Glomerular visceral epithelial cell (primary cell): ENCODE results near the gene PPM1L.
"Not testable (repeated sequence)": the region's sequence is repeated elsewhere in the genome, so short reads cannot be mapped to it uniquely, and the experiment has no call there.

ENCODE experiments used
- DNase-seq: peaks from one replicate; pipeline ENCODE4 v3.0.0-alpha.2; 2016; ENCODE audit errors: extremely low spot score

The PPM1L gene

DNA sequence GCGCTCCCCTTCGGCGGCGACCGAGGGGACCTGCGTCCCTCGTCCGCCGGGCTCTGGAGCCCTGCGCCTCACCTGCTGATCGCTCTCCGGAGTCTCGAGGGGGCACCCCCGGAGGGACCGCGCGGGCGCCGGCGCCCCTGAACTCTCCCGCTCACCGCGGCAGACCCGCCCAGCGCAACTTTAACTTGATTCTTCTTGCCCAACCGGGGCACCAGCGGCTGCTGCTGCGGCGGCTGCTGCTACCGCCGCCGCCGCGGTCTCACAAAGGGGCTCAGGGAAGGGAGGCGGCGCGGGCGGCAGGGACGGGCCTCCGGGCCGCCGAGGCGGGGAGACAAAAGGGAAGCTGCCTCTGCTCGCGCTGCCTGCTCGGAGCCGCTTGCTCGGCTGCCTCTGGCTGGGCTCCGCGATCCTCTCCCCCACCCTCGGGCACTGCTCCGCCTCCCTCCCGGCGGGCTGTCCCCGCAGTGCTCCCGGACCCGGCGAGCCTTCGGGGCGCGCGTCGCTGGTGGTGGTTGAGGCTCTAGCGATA lies at the start of gene PPM1L:
Gene PPM1L (plus strand): TSS at position 456 of the 529 bp plus-strand sequence.
- DNase-seq, result peak; percentile 49

GRCh38 chr3:160707187-160707794 lies 48.7 kb upstream of the PPM1L start:
- DNase-seq, result peak; percentile 20

GRCh38 chr3:160709477-160710182 lies 46.4 kb upstream of the PPM1L start:
- no peak for DNase-seq

- DNase-seq, result not testable (repeated sequence)
Measured at GRCh38 chr3:160713144-160713543, 42.9 kb upstream of the PPM1L start.

GRCh38 chr3:160719710-160720109 lies 36.3 kb upstream of the PPM1L start:
- DNase-seq, result no peak

- no peak for DNase-seq
Measured at GRCh38 chr3:160720123-160720746, 35.8 kb upstream of the PPM1L start.

DNA sequence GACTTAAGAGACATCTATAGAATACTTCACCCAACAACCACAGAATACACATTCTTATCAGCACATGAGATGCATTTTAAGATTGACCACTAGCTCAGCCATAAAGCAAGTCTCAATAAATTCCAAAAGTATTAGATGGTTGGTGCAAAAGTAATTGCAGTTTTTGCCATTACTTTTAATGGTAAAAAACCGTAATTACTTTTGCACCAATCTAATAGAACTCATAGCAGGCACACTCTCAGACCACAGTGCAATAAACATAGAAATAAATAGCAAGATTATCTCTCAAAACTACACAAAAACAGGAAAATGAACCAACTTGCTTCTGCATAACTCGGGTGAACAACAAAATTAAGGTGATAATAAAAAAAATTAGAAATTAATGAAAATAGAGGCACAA lies 33.7 kb upstream of the PPM1L start:
- DNase-seq, result no peak

GRCh38 chr3:160725338-160725737 lies 30.7 kb upstream of the PPM1L start:
- no peak for DNase-seq

DNA sequence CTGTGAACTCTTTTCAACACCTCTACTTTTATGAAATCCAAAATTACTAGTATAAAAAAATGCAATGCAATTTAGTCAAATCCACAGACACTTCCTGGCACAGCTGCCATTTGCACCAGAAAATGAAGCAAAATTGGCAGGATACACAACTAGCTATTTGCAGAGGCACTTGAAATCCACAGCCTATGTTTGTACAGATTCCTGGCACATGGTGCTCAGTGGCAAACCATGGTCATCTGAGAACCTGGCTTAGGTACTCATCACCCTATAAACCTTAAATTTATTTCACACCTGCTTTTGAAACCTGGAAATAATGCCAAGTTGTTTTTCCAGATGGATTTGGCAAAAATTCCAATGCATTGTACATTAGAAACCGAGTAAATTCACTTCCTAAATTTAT lies 20.2 kb upstream of the PPM1L start:
- no peak for DNase-seq

- DNase-seq, result no peak
Measured at GRCh38 chr3:160738048-160738447, 18.0 kb upstream of the PPM1L start.

DNA sequence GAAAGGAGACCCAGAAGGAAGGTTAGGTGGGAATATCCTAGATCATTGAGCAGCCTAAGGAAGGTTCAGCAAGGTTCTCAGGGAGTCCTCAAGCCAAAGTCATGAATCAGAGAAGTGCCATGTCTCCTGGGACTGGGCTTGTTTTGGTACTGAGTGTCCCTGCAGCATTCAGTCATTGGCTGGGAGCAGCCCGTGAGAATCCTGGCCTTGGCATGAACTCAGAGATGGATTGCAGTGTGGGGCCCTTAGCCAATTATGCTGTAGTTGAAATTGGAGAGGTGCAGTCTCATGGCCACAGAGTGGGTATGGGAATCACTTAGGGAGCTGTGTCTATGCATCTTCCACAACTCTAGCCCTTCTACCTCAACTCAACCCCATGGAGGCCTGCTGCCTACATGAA lies 17.0 kb upstream of the PPM1L start:
- DNase-seq, result no peak

GRCh38 chr3:160746976-160747375 lies 9.1 kb upstream of the PPM1L start:
- DNase-seq, result no peak

DNA sequence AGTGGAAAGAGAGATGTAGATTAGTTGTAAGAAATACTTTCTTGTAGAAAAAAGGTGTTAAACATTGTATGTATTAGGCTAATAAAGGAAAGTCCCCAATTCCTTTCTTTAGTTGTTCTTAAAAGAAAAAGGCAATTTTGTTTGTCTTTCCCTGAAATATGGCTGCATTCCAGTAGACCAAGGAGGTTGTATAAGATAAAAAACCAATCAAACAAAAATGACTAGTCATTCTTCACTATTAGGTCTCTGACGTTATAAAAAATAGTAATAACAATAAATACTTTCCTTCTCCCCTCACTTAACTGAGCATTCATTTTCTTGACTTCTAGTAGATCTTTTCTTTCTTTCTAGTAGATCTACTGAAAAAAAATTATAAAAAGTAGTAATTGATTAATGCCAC lies 8.6 kb upstream of the PPM1L start:
- no peak for DNase-seq

GRCh38 chr3:160748231-160748630 lies 7.8 kb upstream of the PPM1L start:
- no peak for DNase-seq

DNA sequence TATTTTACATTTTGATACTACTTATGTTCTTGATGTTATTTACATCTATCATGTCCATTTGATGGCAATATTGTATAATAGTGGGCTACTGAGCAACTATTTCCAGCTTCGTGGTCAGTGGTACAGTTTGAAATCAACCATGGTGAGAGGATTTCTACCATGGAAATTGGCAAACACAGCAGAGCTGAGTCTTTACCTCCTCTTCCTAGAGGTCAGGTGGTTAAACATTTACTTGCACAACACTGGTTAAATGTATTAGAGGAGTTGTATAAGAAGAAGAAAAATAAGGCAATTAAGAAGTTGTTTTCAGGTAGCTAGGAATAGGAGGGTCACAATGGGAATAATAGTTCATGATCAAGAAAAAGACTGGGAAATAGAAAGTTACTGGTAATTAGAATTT lies 7.2 kb upstream of the PPM1L start:
- no peak for DNase-seq

GRCh38 chr3:160753953-160754352 lies 2.1 kb upstream of the PPM1L start:
- no peak for DNase-seq

- peak; percentile 21 for DNase-seq
Measured at GRCh38 chr3:160754371-160754854, 1.6 kb upstream of the PPM1L start.

GRCh38 chr3:160754855-160755747 lies 930 bp upstream of the PPM1L start:
- peak; percentile 90 for DNase-seq

DNA sequence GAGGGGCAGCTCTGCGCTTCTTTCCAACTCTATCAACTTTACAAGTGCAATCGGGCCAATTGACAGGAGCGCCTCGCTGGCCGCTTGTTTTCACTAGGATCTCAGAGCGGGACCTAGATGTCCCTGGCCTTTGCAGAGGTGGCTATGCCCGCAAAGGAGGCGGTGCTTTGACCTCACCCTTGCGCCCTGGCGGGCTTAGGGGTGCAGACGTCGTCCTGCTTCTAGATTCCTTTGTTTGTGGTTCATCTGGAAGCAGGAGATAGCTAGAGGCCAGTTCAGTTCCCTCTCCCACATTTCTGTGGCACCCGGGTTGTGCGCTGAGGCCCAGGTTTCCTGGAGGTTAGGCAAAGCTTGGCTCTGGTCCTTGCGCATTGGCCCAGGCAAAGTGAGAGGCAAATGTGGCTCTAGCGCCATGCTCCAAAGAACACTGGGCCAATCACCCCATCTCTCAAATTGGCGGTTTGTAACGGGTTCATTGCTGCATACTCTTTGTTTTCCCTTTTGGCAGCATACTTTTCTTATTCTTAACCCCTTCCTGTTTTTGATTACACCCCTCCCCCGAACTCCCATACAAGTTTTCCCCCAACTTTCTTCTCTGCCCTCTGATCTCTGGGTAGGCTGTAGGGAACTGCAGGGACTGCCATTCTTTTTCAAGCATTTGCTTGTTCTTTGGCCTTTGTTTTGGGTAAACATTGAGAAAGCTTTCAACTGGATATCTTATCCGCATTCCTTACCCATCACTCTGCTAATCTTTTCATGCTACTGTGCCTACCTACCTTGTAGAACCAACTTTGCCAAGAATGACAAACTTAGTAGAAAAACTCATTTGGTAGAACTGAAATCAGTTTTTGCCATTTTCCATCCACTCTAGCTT lies 1.4 kb downstream of the PPM1L start:
- DNase-seq, result no peak

DNA sequence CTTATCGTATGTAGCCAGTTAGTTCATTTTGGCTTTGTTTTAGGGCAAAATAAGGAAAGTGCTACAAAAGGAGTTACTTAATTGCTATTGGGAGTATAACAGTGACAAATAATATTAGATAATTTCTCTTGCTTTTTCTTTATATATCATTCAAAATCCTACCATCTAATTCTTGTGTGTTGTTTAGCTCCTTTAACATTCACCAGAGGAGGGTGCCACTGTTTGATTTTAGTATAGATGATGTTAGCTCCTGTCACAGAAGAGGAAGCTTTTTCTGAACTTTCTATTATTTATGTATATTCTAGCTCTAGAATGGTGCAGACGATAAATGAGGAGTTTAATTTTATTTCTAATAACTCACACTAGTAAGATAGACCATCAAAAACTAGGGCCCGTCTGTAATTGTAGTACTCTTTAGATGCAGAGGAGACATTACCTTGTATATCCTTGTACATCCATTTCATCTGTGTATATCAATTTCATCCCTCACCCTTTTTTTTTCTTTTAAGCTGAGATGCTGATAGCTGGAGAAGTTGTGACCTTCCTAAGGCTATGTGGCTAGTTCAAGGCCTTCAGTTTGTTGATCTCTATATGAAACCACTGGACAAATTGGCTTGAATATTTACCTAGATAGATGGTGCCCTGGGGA lies 3.0 kb downstream of the PPM1L start:
- no peak for DNase-seq
